CD4-positive, alpha-beta T cell (primary cell): ENCODE data around the gene NKX2-2. TPM values are rescaled to one million over a fixed set of nuclear protein-coding genes. Genes with fewer than 3 reads are reported as not detected.
"Not testable (repeated sequence)": the region's sequence is repeated elsewhere in the genome, so short reads cannot be mapped to it uniquely, and the experiment has no call there.

ENCODE experiments used
- ATAC-seq: fragments of 200-7000 bp; cut with Tn5 transposase; one replicate; pipeline ENCODE4 v1.10.0; 2022; ENCODE audit warnings: mild to moderate bottlenecking; ENCODE audit not compliant: poor library complexity
- CTCF ChIA-PET: fragments of 350-600 bp; sonication (Branson Sonifier 250); formaldehyde crosslinking; loops from one replicate; lab custom pipeline; 2021; ENCODE audit warnings: antibody characterized with exemption, inconsistent platforms; lab: Charles Lee
- POLR2A ChIA-PET: fragments of 350-600 bp; sonication (Branson Sonifier 250); formaldehyde crosslinking; loops from one replicate; lab custom pipeline; 2021; ENCODE audit warnings: antibody characterized with exemption, inconsistent platforms; lab: Charles Lee
- DNase-seq, 14 experiments: peaks; one replicate each; pipeline ENCODE4 v3.0.0-alpha.2; 2013 to 2020; ENCODE audit warnings: mixed read lengths in 2 of 14
- H3K27ac ChIP-seq, 2 donors: one replicate each; pipeline versions ENCODE4 v1.5.1 to v1.7.0; 2013; ENCODE audit warnings: low read length in 2 of 2, low read depth in 1 of 2, mild to moderate bottlenecking in 1 of 2
- H3K27me3 ChIP-seq, 2 experiments: 1 replicate in 1 of 2; 2 replicates in 1 of 2; pipeline versions ENCODE4 v1.6.1 to v1.7.0; 2013; ENCODE audit warnings: low read length in 2 of 2, control low read depth in 1 of 2, mild to moderate bottlenecking in 1 of 2, moderate library complexity in 1 of 2; ENCODE audit not compliant: insufficient read depth in 2 of 2, control insufficient read depth in 1 of 2
- H3K36me3 ChIP-seq: one replicate; pipeline ENCODE4 v1.6.1; 2013; ENCODE audit warnings: low read length, control low read depth; ENCODE audit not compliant: insufficient read depth
- H3K4me1 ChIP-seq: one replicate; pipeline ENCODE4 v1.6.1; 2013; ENCODE audit warnings: low read length, control low read depth; ENCODE audit not compliant: insufficient read depth
- H3K4me3 ChIP-seq: one replicate; pipeline ENCODE4 v1.5.1; 2013; ENCODE audit warnings: mild to moderate bottlenecking, low read length, moderate library complexity
- H3K9me3 ChIP-seq, 2 experiments: 1 replicate in 1 of 2; 2 replicates in 1 of 2; pipeline versions ENCODE4 v1.6.1 to v1.7.0; 2013; ENCODE audit warnings: low read length in 2 of 2, mild to moderate bottlenecking in 2 of 2, control low read depth in 1 of 2, moderate library complexity in 1 of 2; ENCODE audit not compliant: control insufficient read depth in 1 of 2, insufficient read depth in 1 of 2
- H3K27ac Mint-ChIP-seq: one replicate; pipeline ENCODE4 v1.8.0; 2020; ENCODE audit warnings: mixed read lengths
- H3K27me3 Mint-ChIP-seq: one replicate; pipeline ENCODE4 v1.8.0; 2021; ENCODE audit warnings: mixed read lengths
- H3K36me3 Mint-ChIP-seq: one replicate; pipeline ENCODE4 v1.8.0; 2021; ENCODE audit warnings: low read depth, mixed read lengths
- H3K4me1 Mint-ChIP-seq: one replicate; pipeline ENCODE4 v1.8.0; 2021; ENCODE audit warnings: low read depth, mixed read lengths
- H3K4me3 Mint-ChIP-seq: one replicate; pipeline ENCODE4 v1.8.0; 2020; ENCODE audit warnings: mild to moderate bottlenecking, mixed read lengths
- H3K9me3 Mint-ChIP-seq: one replicate; pipeline ENCODE4 v1.8.0; 2020; ENCODE audit warnings: mixed read lengths
- CTCF ChIP-seq: fragments of 200-600 bp; IDR thresholded peaks from one replicate; pipeline ENCODE4 v1.8.0; 2022; ENCODE audit warnings: antibody characterized with exemption, mild to moderate bottlenecking
- intact Hi-C, 2 experiments: fragments of 100-400 bp; cut with DNase I in 1 of 2; cut with micrococcal nuclease in 1 of 2; formaldehyde crosslinking; loops; one replicate each; pipeline versions ENCODE4 v1.15.1 to v1.9.0; 2023 to 2025; cut with DNase I, micrococcal nuclease
- total RNA-seq, 174 experiments: library from RNA in 2 of 174; stranded (reverse) in 2 of 174; gene quantifications; one replicate each; pipeline ENCODE4 v1.2.3 and lab custom pipeline; 2021 to 2026

Gene NKX2-2
- total RNA-seq, 2 experiments from 2014 or later: not detected

- Histone ChIP-seq H3K4me1 (no peaks in the 10 kb centered on the region), H3K36me3 (no peaks in the 10 kb centered on the region), H3K27me3 (peaks cover 8 to 20% of the 10 kb centered on the region in 2 experiments), H3K9me3 (peaks cover 0 to 5% of the 10 kb centered on the region in 2 experiments), H3K27ac (no peak overlapping the region), H3K4me3 (no peak overlapping the region)
- no peak overlapping the region for H3K27ac Mint-ChIP-seq
- H3K9me3 Mint-ChIP-seq: peaks cover 4% of the 10 kb centered on the region
- intact Hi-C loops: no loop called here
- ChIA-PET POLR2A (no interaction called here), CTCF (no interaction called here)
- H3K36me3 Mint-ChIP-seq: no peaks in the 10 kb centered on the region
- H3K4me3 Mint-ChIP-seq: no peak overlapping the region
- no peak for DNase-seq
- ATAC-seq: no peak
- no peak for TF ChIP-seq CTCF
- peaks cover 57% of the 10 kb centered on the region for H3K27me3 Mint-ChIP-seq
- H3K4me1 Mint-ChIP-seq: no peaks in the 10 kb centered on the region
Measured at GRCh38 chr20:21490105-21490504, 23.8 kb downstream of the NKX2-2 start.

- H3K36me3 Mint-ChIP-seq, POLR2A ChIA-PET, H3K4me3 ChIP-seq, ATAC-seq, H3K4me1 ChIP-seq, H3K36me3 ChIP-seq, H3K9me3 Mint-ChIP-seq, H3K4me1 Mint-ChIP-seq, CTCF ChIA-PET, DNase-seq, H3K27ac ChIP-seq, intact Hi-C loops, H3K27ac Mint-ChIP-seq, H3K9me3 ChIP-seq, H3K4me3 Mint-ChIP-seq: not testable (repeated sequence)
- peaks cover 62% of the 10 kb centered on the region for H3K27me3 Mint-ChIP-seq
- H3K27me3 ChIP-seq: peaks cover 0 to 18% of the 10 kb centered on the region in 2 experiments
Measured at GRCh38 chr20:21480144-21480543, 33.7 kb downstream of the NKX2-2 start.

- no peak for DNase-seq
- peaks cover 40% of the 10 kb centered on the region for H3K27me3 Mint-ChIP-seq
- ChIA-PET CTCF (no interaction called here), POLR2A (no interaction called here)
- Histone ChIP-seq H3K4me3 (no peak overlapping the region), H3K27me3 (peaks cover 0 to under 1% of the 10 kb centered on the region in 2 experiments), H3K9me3 (peaks cover 5 to 6% of the 10 kb centered on the region in 2 experiments), H3K4me1 (no peaks in the 10 kb centered on the region), H3K27ac (no peak overlapping the region), H3K36me3 (no peaks in the 10 kb centered on the region)
- H3K9me3 Mint-ChIP-seq: peaks cover 4% of the 10 kb centered on the region
- no peak overlapping the region for H3K27ac Mint-ChIP-seq
- no peaks in the 10 kb centered on the region for H3K36me3 Mint-ChIP-seq
- intact Hi-C loops: no loop called here
- no peak for ATAC-seq
- TF ChIP-seq CTCF: no peak
- H3K4me3 Mint-ChIP-seq: no peak overlapping the region
- H3K4me1 Mint-ChIP-seq: no peaks in the 10 kb centered on the region
Measured at GRCh38 chr20:21465799-21466198, 48.1 kb downstream of the NKX2-2 start.

GRCh38 chr20:21464916-21465315 lies 48.9 kb downstream of the NKX2-2 start:
- POLR2A ChIA-PET: no interaction called here
- ATAC-seq (no peak), DNase-seq (no peak)
- CTCF ChIA-PET: no interaction called here
- no peak overlapping the region for H3K27ac Mint-ChIP-seq
- no peak for TF ChIP-seq CTCF
- Histone ChIP-seq H3K27ac (no peak overlapping the region), H3K36me3 (no peaks in the 10 kb centered on the region), H3K4me1 (no peaks in the 10 kb centered on the region), H3K27me3 (peaks cover 2 to 5% of the 10 kb centered on the region in 2 experiments), H3K4me3 (no peak overlapping the region), H3K9me3 (peaks cover 5 to 6% of the 10 kb centered on the region in 2 experiments)
- H3K4me1 Mint-ChIP-seq: no peaks in the 10 kb centered on the region
- intact Hi-C loops: no loop called here
- no peak overlapping the region for H3K4me3 Mint-ChIP-seq
- H3K36me3 Mint-ChIP-seq: no peaks in the 10 kb centered on the region
- H3K27me3 Mint-ChIP-seq: peaks cover 44% of the 10 kb centered on the region
- peaks cover 4% of the 10 kb centered on the region for H3K9me3 Mint-ChIP-seq
